ENCODE data around the gene GLRX5. TPM values are rescaled to one million over a fixed set of nuclear protein-coding genes. Genes with fewer than 3 reads are reported as not detected.

GLRX5 gene
- total RNA-seq, 1 experiment from 2014 or later: 60.1 TPM

DNA sequence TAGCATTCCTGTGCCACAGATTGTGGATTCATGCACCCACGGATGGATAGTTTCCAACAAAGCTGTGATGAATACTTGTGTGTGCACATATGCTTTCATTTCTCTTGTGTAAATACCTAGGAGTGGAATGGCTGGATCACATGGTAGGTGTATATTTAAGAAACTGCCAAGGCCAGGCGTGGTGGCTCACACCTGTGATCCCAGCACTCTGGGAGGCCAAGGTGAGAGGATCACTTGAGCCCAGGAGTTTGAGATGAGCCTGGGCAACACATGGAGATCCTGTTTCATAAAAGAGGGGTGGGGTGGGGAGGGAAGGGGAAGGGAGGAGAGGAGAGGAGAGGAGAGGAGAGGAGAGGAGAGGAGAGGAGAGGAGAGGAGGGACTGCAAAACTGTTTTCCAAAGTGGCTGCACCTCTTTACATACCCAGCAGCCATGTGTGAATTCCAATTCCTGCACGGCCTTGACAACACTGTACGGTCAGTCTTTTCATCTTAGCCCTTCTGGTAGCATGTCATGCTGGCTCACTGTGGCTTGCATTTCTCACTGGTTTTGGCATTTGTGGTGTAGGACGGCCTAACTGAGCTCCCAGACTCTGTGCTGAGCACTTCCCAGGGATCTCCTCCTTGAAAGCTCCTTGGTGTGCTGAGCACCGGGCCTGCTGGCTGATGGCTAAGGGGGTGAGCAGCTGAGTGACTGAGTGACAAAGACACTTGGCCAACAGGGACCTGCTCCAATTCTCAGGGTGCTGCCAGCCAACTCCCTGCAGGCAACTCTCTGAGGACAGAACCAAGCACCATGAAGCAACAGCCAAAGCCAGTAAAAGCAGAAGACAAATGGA lies 46.3 kb upstream of the GLRX5 start:
- Histone ChIP-seq H3K27ac (ENCODE audit: low read depth, low read length) (no peak overlapping the region), H2AFZ (ENCODE audit: low read depth, low read length, poor library complexity, severe bottlenecking) (no peak overlapping the region), H3K9me2 (ENCODE audit: insufficient read depth) (no peaks in the 10 kb centered on the region), H3K9ac (ENCODE audit: low read length) (no peak overlapping the region), H3K4me2 (ENCODE audit: low read length) (no peak overlapping the region), H4K20me1 (ENCODE audit: insufficient read depth) (no peaks in the 10 kb centered on the region), H3K79me2 (ENCODE audit: insufficient read depth, low read length) (no peaks in the 10 kb centered on the region), H3K36me3 (ENCODE audit: control insufficient read depth in 1 of 2, insufficient read depth in 2 of 2, low read length in 2 of 2) (no peaks in the 10 kb centered on the region), H3K9me3 (ENCODE audit: control insufficient read depth in 1 of 2, insufficient read depth in 1 of 2, low read depth in 1 of 2, low read length in 2 of 2) (no peaks in the 10 kb centered on the region), H3K27me3 (ENCODE audit: insufficient read depth, low read length) (no peaks in the 10 kb centered on the region), H3K4me1 (ENCODE audit: control insufficient read depth in 1 of 2, insufficient read depth in 2 of 2, low read length in 2 of 2) (peaks cover 8 to 25% of the 10 kb centered on the region in 2 experiments), H3K4me3 (replicated peaks in 1 of 2; ENCODE audit: low read depth in 1 of 2, low read length in 2 of 2) (no peak overlapping the region)
- TF ChIP-seq SRF (IDR thresholded peaks at IDR 0.05; ENCODE audit: low read depth) (no peak), REST (IDR thresholded peaks at IDR 0.05; ENCODE audit: low read depth) (no peak), EZH2 (IDR thresholded peaks at IDR 0.05) (no peak), YY1 (IDR thresholded peaks at IDR 0.05; ENCODE audit: extremely low read depth, insufficient replicate concordance, low read depth, low read length) (no peak)
- TF ChIP-seq, protein P1, sequence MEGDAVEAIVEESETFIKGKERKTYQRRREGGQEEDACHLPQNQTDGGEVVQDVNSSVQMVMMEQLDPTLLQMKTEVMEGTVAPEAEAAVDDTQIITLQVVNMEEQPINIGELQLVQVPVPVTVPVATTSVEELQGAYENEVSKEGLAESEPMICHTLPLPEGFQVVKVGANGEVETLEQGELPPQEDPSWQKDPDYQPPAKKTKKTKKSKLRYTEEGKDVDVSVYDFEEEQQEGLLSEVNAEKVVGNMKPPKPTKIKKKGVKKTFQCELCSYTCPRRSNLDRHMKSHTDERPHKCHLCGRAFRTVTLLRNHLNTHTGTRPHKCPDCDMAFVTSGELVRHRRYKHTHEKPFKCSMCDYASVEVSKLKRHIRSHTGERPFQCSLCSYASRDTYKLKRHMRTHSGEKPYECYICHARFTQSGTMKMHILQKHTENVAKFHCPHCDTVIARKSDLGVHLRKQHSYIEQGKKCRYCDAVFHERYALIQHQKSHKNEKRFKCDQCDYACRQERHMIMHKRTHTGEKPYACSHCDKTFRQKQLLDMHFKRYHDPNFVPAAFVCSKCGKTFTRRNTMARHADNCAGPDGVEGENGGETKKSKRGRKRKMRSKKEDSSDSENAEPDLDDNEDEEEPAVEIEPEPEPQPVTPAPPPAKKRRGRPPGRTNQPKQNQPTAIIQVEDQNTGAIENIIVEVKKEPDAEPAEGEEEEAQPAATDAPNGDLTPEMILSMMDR (IDR thresholded peaks at IDR 0.05 in 2 of 3, conservative IDR thresholded peaks at IDR 0.05 in 1 of 3; ENCODE audit: borderline replicate concordance in 1 of 3, insufficient read depth in 1 of 3, low read depth in 2 of 3, low read length in 2 of 3): no peak
- POLR2A ChIA-PET: no interaction called here
- CTCF ChIA-PET: no interaction called here
- intact Hi-C loops (cut with micrococcal nuclease): no loop called here
- RAD21 ChIA-PET (ENCODE audit: low non-redundant PET in 1 of 2, low total read pairs in 2 of 2, uncharacterized antibody in 2 of 2, unreplicated experiment in 2 of 2): no interaction called here
- no TSS peak for BruUV-seq (replicated peaks)
- no peak for ATAC-seq
- DNase-seq (ENCODE audit: low read depth, low spot score): no peak
